Keratinocyte (primary cell): ENCODE measurements around the gene C1QC. TPM values are rescaled to one million over a fixed set of nuclear protein-coding genes. Genes with fewer than 3 reads are reported as not detected.

Experiments used
- DNase-seq: peaks from one replicate; pipeline ENCODE4 v3.0.0-alpha.2; 2011; ENCODE audit warnings: low read depth, missing footprints, low spot score
- FAIRE-seq: peaks from 2 replicates; lab custom pipeline; 2011; peaks lifted over from hg19 to GRCh38; lab: Jason Lieb, UNC
- H2AFZ ChIP-seq: 2 replicates; pipeline ENCODE4 v1.6.0; 2012; ENCODE audit warnings: low read length, control low read depth, inconsistent platforms; ENCODE audit not compliant: control insufficient read depth
- H3K27ac ChIP-seq: 2 replicates; pipeline ENCODE4 v1.5.1; 2011; ENCODE audit warnings: low read length; ENCODE audit not compliant: control insufficient read depth, insufficient read depth
- H3K27me3 ChIP-seq: 3 replicates; pipeline ENCODE4 v1.6.0; 2011; ENCODE audit warnings: low read length; ENCODE audit not compliant: control insufficient read depth, insufficient read depth; ENCODE audit errors: extremely low read depth
- H3K36me3 ChIP-seq, 2 experiments: 2 replicates in 1 of 2; 3 replicates in 1 of 2; pipeline ENCODE4 v1.5.1; 2011; ENCODE audit warnings: low read length in 2 of 2, mild to moderate bottlenecking in 1 of 2; ENCODE audit not compliant: control insufficient read depth in 2 of 2, insufficient read depth in 2 of 2; ENCODE audit errors: extremely low read depth in 1 of 2
- H3K4me1 ChIP-seq: 3 replicates; pipeline ENCODE4 v1.5.1; 2011; ENCODE audit warnings: low read length; ENCODE audit not compliant: control insufficient read depth, insufficient read depth; ENCODE audit errors: extremely low read depth
- H3K4me2 ChIP-seq: 3 replicates; pipeline ENCODE4 v1.6.0; 2011; ENCODE audit warnings: low read depth, low read length; ENCODE audit not compliant: control insufficient read depth, insufficient read depth; ENCODE audit errors: extremely low read depth
- H3K4me3 ChIP-seq, 3 experiments: fragments of 200-600 bp in 1 of 3; sonication (generic) in 1 of 3; 2 replicates in 2 of 3; 3 replicates in 1 of 3; pipeline ENCODE4 v1.5.1; 2011 to 2016; ENCODE audit warnings: low read length in 3 of 3, mild to moderate bottlenecking in 3 of 3, control low read depth in 2 of 3, inconsistent platforms in 1 of 3, low read depth in 1 of 3, mixed read lengths in 1 of 3, mixed run types in 1 of 3, moderate library complexity in 1 of 3; ENCODE audit not compliant: control insufficient read depth in 2 of 3, insufficient read depth in 2 of 3; ENCODE audit errors: extremely low read depth in 1 of 3
- H3K79me2 ChIP-seq: 2 replicates; pipeline ENCODE4 v1.6.0; 2012; ENCODE audit warnings: low read length; ENCODE audit not compliant: control insufficient read depth, insufficient read depth
- H3K9ac ChIP-seq: 3 replicates; pipeline ENCODE4 v1.6.0; 2011; ENCODE audit warnings: low read length; ENCODE audit not compliant: control insufficient read depth, insufficient read depth; ENCODE audit errors: extremely low read depth
- H3K9me1 ChIP-seq: 3 replicates; pipeline ENCODE4 v1.6.0; 2011; ENCODE audit warnings: low read length; ENCODE audit not compliant: control insufficient read depth, insufficient read depth; ENCODE audit errors: extremely low read depth
- H3K9me3 ChIP-seq: 2 replicates; pipeline ENCODE4 v1.5.1; 2012; ENCODE audit warnings: low read depth, low read length; ENCODE audit not compliant: control insufficient read depth
- H4K20me1 ChIP-seq: 3 replicates; pipeline ENCODE4 v1.6.0; 2011; ENCODE audit warnings: low read length; ENCODE audit not compliant: control insufficient read depth, insufficient read depth; ENCODE audit errors: extremely low read depth
- EZH2 ChIP-seq: IDR thresholded peaks from one replicate; pipeline ENCODE4 v1.6.1; 2012; ENCODE audit warnings: inconsistent platforms, mild to moderate bottlenecking, low read length, moderate library complexity
- dilution Hi-C: fragments of 300-500 bp; cut with MboI; formaldehyde crosslinking; loops from one replicate; pipeline ENCODE4 v1.7.0; 2020; ENCODE audit warnings: low sequenced_read_pairs; ENCODE audit not compliant: extremely low pct_ligation_motif_present
- polyA plus RNA-seq, 5 experiments: library from polyadenylated mRNA; depleted of rRNA in 3 of 5; stranded (reverse) in 3 of 5; stranded (forward) in 1 of 5; unstranded in 1 of 5; fragments of >200 nt; gene quantifications; 1 replicate in 1 of 5; 2 replicates in 3 of 5; 3 replicates in 1 of 5; pipeline versions ENCODE4 v1.2.1 to v1.2.3, GENCODE V29; 2011 to 2012; ENCODE audit warnings: missing spikeins in 2 of 5, low read depth in 1 of 5, low replicate concordance in 1 of 5
- TF ChIP-seq, protein P1 (sequence below), 3 experiments: IDR thresholded peaks in 1 of 3; conservative IDR thresholded peaks in 1 of 3; optimal IDR thresholded peaks in 1 of 3; 2 replicates in 2 of 3; 3 replicates in 1 of 3; pipeline versions ENCODE3 to v1.5.1; 2011; ENCODE audit warnings: low read length in 3 of 3, mild to moderate bottlenecking in 3 of 3, moderate library complexity in 2 of 3, control low read depth in 1 of 3, inconsistent platforms in 1 of 3; ENCODE audit not compliant: insufficient read depth in 2 of 3; ENCODE audit errors: extremely low read depth in 1 of 3

Gene C1QC
- polyA plus RNA-seq, 1 donor (not counting 4 experiments of a cell fraction or from before 2014, with no cell fraction given) = not detected

DNA sequence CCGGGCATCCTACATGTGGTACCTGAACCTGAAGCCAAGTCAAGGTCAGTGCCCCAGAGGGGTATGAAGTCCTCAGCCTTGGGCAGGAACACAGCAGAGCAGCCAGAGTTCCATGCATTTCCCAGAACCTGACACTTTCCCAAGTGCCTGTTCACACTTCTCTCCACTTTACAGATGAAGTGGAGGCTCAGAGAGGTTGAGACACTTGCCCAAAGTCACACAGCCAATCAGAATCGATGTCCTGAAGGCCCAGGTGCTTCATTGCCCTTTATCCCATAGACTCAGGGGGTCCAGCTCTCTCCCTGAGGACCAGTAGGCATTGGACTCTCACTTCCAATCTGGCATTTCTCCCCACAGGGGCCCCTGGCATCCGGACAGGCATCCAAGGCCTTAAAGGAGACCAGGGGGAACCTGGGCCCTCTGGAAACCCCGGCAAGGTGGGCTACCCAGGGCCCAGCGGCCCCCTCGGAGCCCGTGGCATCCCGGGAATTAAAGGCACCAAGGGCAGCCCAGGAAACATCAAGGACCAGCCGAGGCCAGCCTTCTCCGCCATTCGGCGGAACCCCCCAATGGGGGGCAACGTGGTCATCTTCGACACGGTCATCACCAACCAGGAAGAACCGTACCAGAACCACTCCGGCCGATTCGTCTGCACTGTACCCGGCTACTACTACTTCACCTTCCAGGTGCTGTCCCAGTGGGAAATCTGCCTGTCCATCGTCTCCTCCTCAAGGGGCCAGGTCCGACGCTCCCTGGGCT, 4.8 kb upstream of the C1QC start:
- Histone ChIP-seq H3K4me1 (no peaks in the 10 kb centered on the region), H3K27ac (no peak overlapping the region), H3K9ac (no peak overlapping the region), H3K4me3 (no peak overlapping the region), H3K4me2 (no peak overlapping the region), H3K9me3 (no peaks in the 10 kb centered on the region), H3K79me2 (no peaks in the 10 kb centered on the region), H2AFZ (no peak overlapping the region), H3K36me3 (no peaks in the 10 kb centered on the region), H4K20me1 (peaks cover 3% of the 10 kb centered on the region), H3K9me1 (no peaks in the 10 kb centered on the region), H3K27me3 (no peaks in the 10 kb centered on the region)
- no peak for TF ChIP-seq EZH2
- TF ChIP-seq, protein P1, sequence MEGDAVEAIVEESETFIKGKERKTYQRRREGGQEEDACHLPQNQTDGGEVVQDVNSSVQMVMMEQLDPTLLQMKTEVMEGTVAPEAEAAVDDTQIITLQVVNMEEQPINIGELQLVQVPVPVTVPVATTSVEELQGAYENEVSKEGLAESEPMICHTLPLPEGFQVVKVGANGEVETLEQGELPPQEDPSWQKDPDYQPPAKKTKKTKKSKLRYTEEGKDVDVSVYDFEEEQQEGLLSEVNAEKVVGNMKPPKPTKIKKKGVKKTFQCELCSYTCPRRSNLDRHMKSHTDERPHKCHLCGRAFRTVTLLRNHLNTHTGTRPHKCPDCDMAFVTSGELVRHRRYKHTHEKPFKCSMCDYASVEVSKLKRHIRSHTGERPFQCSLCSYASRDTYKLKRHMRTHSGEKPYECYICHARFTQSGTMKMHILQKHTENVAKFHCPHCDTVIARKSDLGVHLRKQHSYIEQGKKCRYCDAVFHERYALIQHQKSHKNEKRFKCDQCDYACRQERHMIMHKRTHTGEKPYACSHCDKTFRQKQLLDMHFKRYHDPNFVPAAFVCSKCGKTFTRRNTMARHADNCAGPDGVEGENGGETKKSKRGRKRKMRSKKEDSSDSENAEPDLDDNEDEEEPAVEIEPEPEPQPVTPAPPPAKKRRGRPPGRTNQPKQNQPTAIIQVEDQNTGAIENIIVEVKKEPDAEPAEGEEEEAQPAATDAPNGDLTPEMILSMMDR (optimal IDR thresholded peaks at IDR 0.05 in 1 of 3, IDR thresholded peaks at IDR 0.05 in 1 of 3, conservative IDR thresholded peaks at IDR 0.05 in 1 of 3; ENCODE audit: extremely low read depth in 1 of 3, insufficient read depth in 2 of 3, low read length in 3 of 3) = no peak
- dilution Hi-C loops = no loop called here
- FAIRE-seq (no peak), DNase-seq (no peak)

DNA sequence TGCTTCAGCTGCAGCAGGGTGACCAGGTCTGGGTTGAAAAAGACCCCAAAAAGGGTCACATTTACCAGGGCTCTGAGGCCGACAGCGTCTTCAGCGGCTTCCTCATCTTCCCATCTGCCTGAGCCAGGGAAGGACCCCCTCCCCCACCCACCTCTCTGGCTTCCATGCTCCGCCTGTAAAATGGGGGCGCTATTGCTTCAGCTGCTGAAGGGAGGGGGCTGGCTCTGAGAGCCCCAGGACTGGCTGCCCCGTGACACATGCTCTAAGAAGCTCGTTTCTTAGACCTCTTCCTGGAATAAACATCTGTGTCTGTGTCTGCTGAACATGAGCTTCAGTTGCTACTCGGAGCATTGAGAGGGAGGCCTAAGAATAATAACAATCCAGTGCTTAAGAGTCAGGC, 4.1 kb upstream of the C1QC start:
- no peaks in the 10 kb centered on the region for H3K27me3 ChIP-seq
- DNase-seq (no peak), FAIRE-seq (no peak)
- H3K9me1 ChIP-seq = no peaks in the 10 kb centered on the region
- H2AFZ ChIP-seq = no peak overlapping the region
- H3K4me1 ChIP-seq = no peaks in the 10 kb centered on the region
- no peaks in the 10 kb centered on the region for H3K79me2 ChIP-seq
- TF ChIP-seq, protein P1 (optimal IDR thresholded peaks at IDR 0.05 in 1 of 3, IDR thresholded peaks at IDR 0.05 in 1 of 3, conservative IDR thresholded peaks at IDR 0.05 in 1 of 3; ENCODE audit: extremely low read depth in 1 of 3, insufficient read depth in 2 of 3, low read length in 3 of 3) = no peak
- TF ChIP-seq EZH2 = no peak
- H3K36me3 ChIP-seq = no peaks in the 10 kb centered on the region
- no peaks in the 10 kb centered on the region for H3K9me3 ChIP-seq
- H3K27ac ChIP-seq = no peak overlapping the region
- dilution Hi-C loops = no loop called here
- H4K20me1 ChIP-seq = peaks cover 3% of the 10 kb centered on the region
- no peak overlapping the region for H3K4me3 ChIP-seq
- H3K9ac ChIP-seq = no peak overlapping the region
- no peak overlapping the region for H3K4me2 ChIP-seq
